ENCODE results near the gene LENG1. TPM values are rescaled to one million over a fixed set of nuclear protein-coding genes. Genes with fewer than 3 reads are reported as not detected.

Gene LENG1
- total and polyA plus RNA-seq, 9 of the 15 experiments (the other 6 are each of a cell fraction or from before 2014, with no cell fraction given): 0.30 to 10.5 (median 4.7) TPM

- in situ Hi-C loops (cut with MboI) (no loop called here), intact Hi-C loops (cut with micrococcal nuclease) (no loop called here)
- H3K9me1 ChIP-seq (ENCODE audit: control insufficient read depth, insufficient read depth, low read length): peaks cover 4% of the 10 kb centered on the region
- H3K79me2 ChIP-seq (ENCODE audit: control insufficient read depth, insufficient read depth, low read length): peaks cover 21% of the 10 kb centered on the region
- FAIRE-seq (no peak), DNase-seq (ENCODE audit: extremely low read depth in 1 of 4, low spot score in 3 of 4) (no peak), ATAC-seq (no peak)
- no TSS peak for BruUV-seq (replicated peaks)
- H3K9me3 ChIP-seq (replicated peaks; ENCODE audit: control insufficient read depth, insufficient read depth, low read depth, low read length): no peaks in the 10 kb centered on the region
- H3K4me1 ChIP-seq (replicated peaks in 1 of 2; ENCODE audit: control insufficient read depth in 2 of 2, insufficient read depth in 2 of 2, low read length in 2 of 2): peaks cover 0 to 6% of the 10 kb centered on the region in 2 experiments; a peak in 2 of 5 replicates
- ChIA-PET CTCF (ENCODE audit: low intra/inter-chr PET ratio) (no interaction called here), POLR2A (interaction anchor here (0.6 to 1.2 kb wide), 3 partner anchors 11 to 36 kb away, joined by 3 to 6 read pairs (median 3); no protein-coding TSS in a partner anchor)
- H4K20me1 ChIP-seq (replicated peaks; ENCODE audit: control insufficient read depth, insufficient read depth, low read length): peaks cover 20% of the 10 kb centered on the region
- H2AFZ ChIP-seq (ENCODE audit: low read depth, low read length): no peak overlapping the region
- H3K4me3 ChIP-seq: no peak overlapping the region
- WGBS (ENCODE audit: insufficient coverage, low coverage, missing lambda C conversion rate): 95% methylated on average over 21 of the region's 28 CpGs
- H3K9ac ChIP-seq (ENCODE audit: insufficient read depth in 1 of 2, low read depth in 2 of 2, low read length in 2 of 2): peak overlapping the region in 1 of 2 experiments; percentile 15; a peak in 1 of 4 replicates
- no peak for TF ChIP-seq HMGN3 (IDR thresholded peaks at IDR 0.05; ENCODE audit: borderline replicate concordance, extremely low read depth, insufficient read length, low read depth, low read length)
- 0 out of 2 replicates have a peak, but pooled peaks have one; percentile 8 for TF ChIP-seq POLR2G (IDR thresholded peaks at IDR 0.05; ENCODE audit: low read depth, low read length)
- no peak for TF ChIP-seq EP300 (IDR thresholded peaks at IDR 0.05; ENCODE audit: low read length)
- peak; percentile 20; the same call in 1 of the 2 replicates for TF ChIP-seq RBFOX2 (IDR thresholded peaks at IDR 0.05; ENCODE audit: low read depth, low read length)
- TF ChIP-seq GABPB2 (CRISPR knock-in tag; conservative IDR thresholded peaks at IDR 0.05): no peak
- no peak for TF ChIP-seq ZBED1 (IDR thresholded peaks at IDR 0.05)
- TF ChIP-seq, protein P1, sequence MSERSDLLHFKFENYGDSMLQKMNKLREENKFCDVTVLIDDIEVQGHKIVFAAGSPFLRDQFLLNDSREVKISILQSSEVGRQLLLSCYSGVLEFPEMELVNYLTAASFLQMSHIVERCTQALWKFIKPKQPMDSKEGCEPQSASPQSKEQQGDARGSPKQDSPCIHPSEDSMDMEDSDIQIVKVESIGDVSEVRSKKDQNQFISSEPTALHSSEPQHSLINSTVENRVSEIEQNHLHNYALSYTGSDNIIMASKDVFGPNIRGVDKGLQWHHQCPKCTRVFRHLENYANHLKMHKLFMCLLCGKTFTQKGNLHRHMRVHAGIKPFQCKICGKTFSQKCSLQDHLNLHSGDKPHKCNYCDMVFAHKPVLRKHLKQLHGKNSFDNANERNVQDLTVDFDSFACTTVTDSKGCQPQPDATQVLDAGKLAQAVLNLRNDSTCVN (CRISPR knock-in tag; IDR thresholded peaks at IDR 0.05): no peak
- TF ChIP-seq CEBPZ (IDR thresholded peaks at IDR 0.05; ENCODE audit: borderline replicate concordance, low read depth, low read length): no peak
- H3K36me3 ChIP-seq (ENCODE audit: control insufficient read depth, insufficient read depth, low read length): peaks cover 98% of the 10 kb centered on the region; the same call in 2 of the 3 replicates
- no peak overlapping the region for H3K27ac ChIP-seq (ENCODE audit: extremely low read depth, low read depth, low read length)
- no peak overlapping the region for H3K4me2 ChIP-seq (ENCODE audit: insufficient read depth, low read length)
- no peaks in the 10 kb centered on the region for H3K27me3 ChIP-seq (ENCODE audit: control insufficient read depth in 2 of 2, insufficient read depth in 2 of 2, low read length in 2 of 2)
Measured at GRCh38 chr19:54145541-54146158, 13.9 kb downstream of the LENG1 start.

Data from K562 (cell line).